Coronary artery (tissue), 2 donors: ENCODE data around the gene OR52E5.

Experiments
- DNase-seq: peaks from one replicate; pipeline ENCODE4 v3.0.0-alpha.2; 2017; ENCODE audit warnings: low spot score
- H3K27ac ChIP-seq, 2 donors: fragments of 200-600 bp; sonication (generic); one replicate each; pipeline ENCODE4 v1.5.1; 2016 to 2019
- H3K4me3 ChIP-seq: fragments of 200-600 bp; sonication (generic); 2 replicates; pipeline ENCODE4 v1.5.1; 2016; ENCODE audit warnings: mild to moderate bottlenecking, moderate library complexity
- TF ChIP-seq, protein P1 (sequence below): fragments of 200-600 bp; sonication (generic); IDR thresholded peaks from one replicate; pipeline ENCODE4 v1.5.1; 2019; ENCODE audit warnings: antibody characterized with exemption

The OR52E5 gene

DNA sequence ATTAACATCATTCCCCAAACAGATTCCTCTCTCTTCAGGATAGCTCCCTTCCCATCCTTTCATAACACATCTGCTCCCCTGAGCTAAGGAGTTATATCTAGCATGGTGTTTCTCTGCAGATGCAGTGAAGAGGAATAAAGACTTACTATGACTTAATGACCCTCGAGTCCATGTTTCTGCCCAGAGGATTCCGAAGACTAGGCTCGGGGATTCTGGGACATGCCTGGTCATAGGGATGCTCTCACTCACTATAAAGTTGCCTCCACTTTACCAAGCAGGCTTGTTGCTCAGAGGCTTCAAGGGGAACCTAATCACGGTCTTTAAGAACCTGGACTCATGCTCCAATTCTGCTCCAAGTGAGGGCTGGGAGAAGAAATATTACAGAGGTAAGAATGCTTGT, 12.7 kb upstream of the OR52E5 start, which contains the start of gene OR52E4:
TSS of gene OR52E4 (plus strand) at position 301 of the 400 bp plus-strand sequence. CDS start 3,664 bp downstream, outside the sequence.
- TF ChIP-seq, protein P1, sequence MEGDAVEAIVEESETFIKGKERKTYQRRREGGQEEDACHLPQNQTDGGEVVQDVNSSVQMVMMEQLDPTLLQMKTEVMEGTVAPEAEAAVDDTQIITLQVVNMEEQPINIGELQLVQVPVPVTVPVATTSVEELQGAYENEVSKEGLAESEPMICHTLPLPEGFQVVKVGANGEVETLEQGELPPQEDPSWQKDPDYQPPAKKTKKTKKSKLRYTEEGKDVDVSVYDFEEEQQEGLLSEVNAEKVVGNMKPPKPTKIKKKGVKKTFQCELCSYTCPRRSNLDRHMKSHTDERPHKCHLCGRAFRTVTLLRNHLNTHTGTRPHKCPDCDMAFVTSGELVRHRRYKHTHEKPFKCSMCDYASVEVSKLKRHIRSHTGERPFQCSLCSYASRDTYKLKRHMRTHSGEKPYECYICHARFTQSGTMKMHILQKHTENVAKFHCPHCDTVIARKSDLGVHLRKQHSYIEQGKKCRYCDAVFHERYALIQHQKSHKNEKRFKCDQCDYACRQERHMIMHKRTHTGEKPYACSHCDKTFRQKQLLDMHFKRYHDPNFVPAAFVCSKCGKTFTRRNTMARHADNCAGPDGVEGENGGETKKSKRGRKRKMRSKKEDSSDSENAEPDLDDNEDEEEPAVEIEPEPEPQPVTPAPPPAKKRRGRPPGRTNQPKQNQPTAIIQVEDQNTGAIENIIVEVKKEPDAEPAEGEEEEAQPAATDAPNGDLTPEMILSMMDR = no peak
- H3K27ac ChIP-seq = no peak within 1 kb of the TSS
- H3K4me3 ChIP-seq = no peak within 1 kb of the TSS
- no peak for DNase-seq

DNA sequence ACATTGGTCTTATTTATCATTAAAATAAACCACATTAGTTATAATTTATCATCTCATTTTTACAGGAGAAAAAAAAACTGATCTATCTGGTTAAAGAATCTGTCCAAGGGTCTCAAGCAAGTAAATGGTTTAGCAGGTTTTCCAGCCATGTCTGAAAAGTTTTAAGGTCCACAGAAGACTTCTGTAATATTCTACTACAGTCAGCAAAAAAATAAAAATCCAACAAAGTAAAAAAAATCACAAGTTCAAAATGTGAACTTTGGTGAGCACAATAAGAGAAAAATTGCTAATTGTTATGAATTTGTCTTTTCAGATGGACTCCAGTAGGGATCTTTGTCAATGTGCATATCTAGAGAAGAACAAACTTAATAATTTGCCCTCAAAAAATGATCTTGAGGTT, 11.3 kb upstream of the OR52E5 start:
- TF ChIP-seq, protein P1 = no peak
- H3K27ac ChIP-seq = no peak overlapping the region
- H3K4me3 ChIP-seq = no peak overlapping the region
- no peak for DNase-seq

DNA sequence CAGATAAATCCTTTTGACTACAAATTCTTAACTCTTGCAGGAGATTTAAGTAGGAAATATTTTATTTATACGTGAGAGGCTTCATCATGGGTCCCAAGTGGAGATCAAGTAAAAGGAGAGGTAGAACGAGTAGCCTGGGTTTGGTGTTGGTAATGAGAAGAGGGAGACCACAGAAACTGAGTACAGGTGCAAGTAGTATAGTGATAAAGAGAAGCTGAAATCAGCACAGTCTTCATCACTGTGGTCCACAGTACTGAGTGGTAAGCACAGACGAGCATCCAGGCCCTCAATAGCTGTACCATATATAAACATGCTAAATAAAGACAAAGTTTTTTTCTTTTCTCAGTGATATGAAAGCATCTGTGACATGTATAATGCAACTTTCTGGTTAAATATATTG, 5.8 kb upstream of the OR52E5 start:
- TF ChIP-seq, protein P1 = no peak
- no peak for DNase-seq
- no peak overlapping the region for H3K4me3 ChIP-seq
- H3K27ac ChIP-seq = no peak overlapping the region

DNA sequence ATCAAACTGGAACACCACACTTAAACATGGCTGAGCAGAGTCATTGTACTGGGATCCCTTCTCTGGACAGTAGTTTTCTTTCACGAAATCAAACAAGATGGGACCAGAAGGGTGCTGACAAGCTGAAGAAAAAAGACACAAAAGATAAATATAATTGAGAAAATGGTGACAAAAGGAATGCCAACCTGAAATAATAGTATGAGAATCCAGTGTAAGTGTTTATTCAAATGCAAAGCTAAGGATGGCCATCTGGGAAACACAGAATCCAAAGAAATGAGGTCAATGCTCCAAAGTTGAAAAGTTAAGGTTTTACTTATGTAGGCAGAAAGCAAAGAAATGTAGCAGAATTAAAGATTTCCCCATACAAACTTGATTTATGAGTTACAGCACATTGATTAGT, 5.3 kb upstream of the OR52E5 start:
- TF ChIP-seq, protein P1 = no peak
- Histone ChIP-seq H3K4me3 (no peak overlapping the region), H3K27ac (no peak overlapping the region)
- DNase-seq = no peak

DNA sequence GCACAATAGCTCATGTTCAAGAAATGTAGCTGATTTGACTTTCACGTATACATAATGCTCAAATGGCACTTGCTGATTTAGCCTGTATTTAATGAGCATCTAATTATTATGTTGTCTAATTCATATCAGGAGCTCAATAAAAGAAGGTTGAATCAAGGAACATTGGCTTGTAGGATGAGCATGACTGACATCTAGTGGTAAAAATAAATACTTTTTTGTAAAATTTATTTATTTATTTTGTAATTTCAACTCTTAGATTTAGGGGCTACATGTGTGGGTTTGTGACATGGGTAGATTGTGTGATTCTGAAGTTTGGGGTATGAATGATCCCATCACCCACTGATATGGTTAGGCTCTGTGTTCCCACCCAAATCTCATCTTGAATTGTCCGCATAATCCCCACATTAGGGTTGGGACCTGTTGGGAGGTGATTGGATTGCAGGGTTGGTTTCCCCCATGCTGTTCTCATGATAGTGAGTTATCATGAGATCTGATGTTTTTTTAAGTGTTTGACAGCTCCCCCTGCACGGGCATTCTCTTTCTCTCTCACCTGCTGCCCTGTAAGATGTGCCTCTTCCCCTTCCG, 1.7 kb upstream of the OR52E5 start:
- H3K27ac ChIP-seq = no peak overlapping the region
- H3K4me3 ChIP-seq = no peak overlapping the region
- no peak for DNase-seq
- TF ChIP-seq, protein P1 = peak; percentile 51

DNA sequence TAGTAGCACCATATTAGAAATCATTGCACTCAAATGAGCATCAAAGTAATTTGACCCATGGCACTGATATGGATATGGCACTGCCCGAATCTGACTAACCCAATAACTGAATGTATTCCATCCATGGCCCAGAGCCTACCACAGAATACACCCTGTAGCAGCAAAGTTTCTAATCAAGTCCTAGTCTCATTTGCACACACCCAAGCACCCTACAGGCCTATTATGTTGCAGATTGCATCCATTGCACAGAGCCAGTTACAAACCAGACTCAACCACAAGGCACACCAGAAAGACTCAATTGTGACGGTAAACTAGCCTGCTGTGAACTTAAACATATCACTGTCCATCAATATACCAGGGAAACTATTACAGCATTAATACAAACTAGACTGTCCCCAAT, 6.5 kb downstream of the OR52E5 start:
- Histone ChIP-seq H3K27ac (no peak overlapping the region), H3K4me3 (no peak overlapping the region)
- DNase-seq = no peak
- TF ChIP-seq, protein P1 = no peak

DNA sequence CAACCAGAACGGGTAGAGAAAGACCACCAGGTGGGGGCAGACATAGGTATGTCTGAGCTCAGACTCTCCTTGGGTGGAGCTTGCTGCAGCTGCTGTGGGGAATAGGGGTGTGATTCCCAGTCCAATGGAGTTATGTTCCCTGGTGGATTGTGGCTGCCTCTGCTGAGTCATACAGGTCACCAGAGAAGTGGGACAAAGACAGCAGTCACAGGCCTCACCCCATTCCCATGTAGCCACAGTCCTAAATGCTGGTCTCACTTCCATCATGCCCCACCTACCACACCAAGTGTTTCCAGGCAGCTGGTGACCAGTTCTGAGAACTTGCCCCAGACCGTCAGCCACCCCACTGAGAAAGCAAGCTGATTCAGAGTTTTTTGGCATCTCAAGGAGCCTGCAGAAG, 17.5 kb downstream of the OR52E5 start:
- Histone ChIP-seq H3K4me3 (no peak overlapping the region), H3K27ac (no peak overlapping the region)
- no peak for DNase-seq
- TF ChIP-seq, protein P1 = no peak
